ACHN (cell line): ENCODE data around the gene DHX58.
A peak's percentile ranks its signal among the peaks of the same experiment; 100 is the strongest.

Experiments
- DNase-seq: peaks from one replicate; pipeline ENCODE4 v3.0.0-alpha.2; 2015
- in situ Hi-C: cut with HindIII; loops from 2 replicates; pipeline ENCODE4 v1.10.0; 2017; ENCODE audit warnings: low sequenced_read_pairs, low pct_ligation_motif_present, low pct_unique_long_range_greater_than_20kb

The DHX58 gene

GRCh38 chr17:42131981-42132432 lies 19.5 kb upstream of the DHX58 start:
- DNase-seq: no peak
- in situ Hi-C loops: no loop called here

DNA sequence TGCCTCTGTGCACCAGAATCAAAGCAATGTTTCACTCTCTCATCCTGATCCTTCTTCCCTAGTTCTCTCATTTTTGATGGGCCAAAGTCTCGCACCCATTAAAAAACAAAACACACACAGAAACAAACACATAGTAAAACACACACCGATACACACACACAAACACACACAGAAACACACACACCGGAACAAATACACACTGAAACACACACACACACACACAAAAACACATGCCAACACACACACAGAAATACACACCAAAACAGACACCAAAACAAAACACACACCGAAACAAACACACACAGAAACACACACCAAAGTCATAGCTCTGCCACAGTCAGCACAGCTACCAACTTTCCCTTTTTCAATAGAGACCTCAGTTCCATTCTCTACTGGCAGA lies 18.7 kb upstream of the DHX58 start:
- in situ Hi-C loops: no loop called here
- DNase-seq: no peak

DNA sequence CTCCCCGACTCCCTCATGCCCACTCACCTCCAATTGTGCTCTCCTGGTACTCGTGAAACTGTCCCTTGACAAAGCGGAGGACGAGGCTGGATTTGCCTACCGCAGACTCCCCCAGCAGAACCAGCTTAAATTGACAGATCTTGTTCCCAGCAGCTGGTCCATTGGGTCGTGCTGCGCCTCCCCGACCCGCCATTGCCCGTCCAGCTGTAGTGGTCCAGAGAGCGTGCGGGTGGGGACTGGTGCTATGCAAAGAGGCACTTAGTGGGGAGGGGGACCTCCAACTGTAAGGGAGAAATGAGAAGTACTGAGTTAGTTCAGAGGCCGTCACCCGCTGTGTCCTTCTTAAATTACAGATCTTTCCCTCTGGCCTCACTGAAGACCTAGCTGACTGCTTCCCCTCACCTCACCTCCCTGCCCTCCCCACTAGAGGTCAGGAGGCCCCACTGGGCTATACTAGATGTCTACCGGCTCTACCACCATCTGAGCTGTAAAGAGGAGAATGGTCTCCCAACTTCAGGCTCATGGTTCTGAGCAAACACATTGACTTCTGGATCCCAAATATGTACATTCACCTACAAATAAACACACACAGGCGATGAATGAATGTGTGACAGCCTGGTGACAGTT lies 17.9 kb upstream of the DHX58 start:
- no peak for DNase-seq

GRCh38 chr17:42129109-42129837 lies 16.8 kb upstream of the DHX58 start:
- in situ Hi-C loops: no loop called here
- DNase-seq: no peak

More for the DNA sequence above, 17.9 kb upstream of the DHX58 start:
- in situ Hi-C loops: no loop called here

DNA sequence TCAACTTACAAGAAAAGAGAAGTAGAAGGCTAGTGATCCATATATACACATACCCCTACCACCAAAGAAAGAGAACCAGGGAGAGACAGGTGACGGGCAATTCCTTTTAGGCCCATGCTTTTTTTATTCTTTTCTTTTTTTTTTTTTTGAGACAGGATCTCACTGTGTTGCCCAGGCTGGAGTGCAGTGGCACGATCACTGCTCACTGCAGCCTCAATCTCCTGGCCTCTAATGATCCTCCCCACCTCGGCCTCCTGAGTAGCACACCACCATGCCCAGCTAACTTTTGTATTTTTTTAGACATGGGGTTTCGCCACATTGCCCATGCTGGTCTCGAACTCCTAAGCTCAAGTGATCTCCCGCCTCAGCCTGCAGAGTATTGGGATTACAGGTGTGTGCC lies 14.9 kb upstream of the DHX58 start:
- in situ Hi-C loops: no loop called here
- no peak for DNase-seq

- in situ Hi-C loops: no loop called here
- DNase-seq: no peak
Measured at GRCh38 chr17:42126836-42127235, 14.3 kb upstream of the DHX58 start.

DNA sequence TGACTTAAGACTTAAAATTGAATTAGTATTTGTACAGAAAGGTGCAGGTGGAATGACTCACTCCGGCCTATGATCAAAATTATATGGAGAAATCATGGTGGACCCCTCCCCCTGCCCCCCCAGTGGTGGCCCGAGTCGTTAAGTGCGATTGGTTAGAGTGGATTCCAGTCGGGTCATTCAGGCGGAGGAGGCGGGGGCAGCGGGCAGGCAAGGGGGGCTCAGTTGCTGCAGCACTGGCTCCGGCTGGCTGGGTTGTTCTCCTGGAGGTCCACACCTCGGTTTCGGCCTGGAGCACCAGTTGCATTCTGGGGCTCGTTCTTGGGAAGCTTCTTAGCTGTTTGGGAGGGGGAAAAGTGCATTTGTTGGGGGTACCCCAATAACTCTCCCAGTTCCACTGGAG lies 13.1 kb upstream of the DHX58 start:
- in situ Hi-C loops: no loop called here
- no peak for DNase-seq

DNA sequence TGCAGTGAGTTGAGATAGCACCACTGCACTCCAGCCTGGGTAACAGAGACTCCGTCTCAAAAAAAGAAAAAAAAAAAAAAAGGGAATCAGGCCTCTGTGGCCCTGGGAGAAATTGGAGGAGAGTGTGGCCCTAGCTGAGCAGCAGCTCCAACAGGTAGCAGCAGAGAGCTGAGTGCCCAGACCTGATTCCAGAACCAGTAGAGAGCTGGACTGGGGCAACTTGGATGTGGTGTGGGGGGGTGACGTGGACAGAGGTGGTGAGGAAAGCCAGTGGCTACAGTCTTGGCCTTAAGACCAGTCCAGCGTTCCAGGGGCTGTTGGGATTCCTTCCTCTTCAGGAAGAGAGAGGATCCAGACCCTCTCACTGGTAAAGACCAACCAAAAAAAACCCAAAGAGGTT lies 11.7 kb upstream of the DHX58 start:
- in situ Hi-C loops: loop anchor here (25.0 kb wide), 1 partner anchor 162 kb away; the partner anchor contains the start of gene CNP
- DNase-seq: no peak

GRCh38 chr17:42122371-42123303 lies 10.1 kb upstream of the DHX58 start, which contains the start of gene HSPB9:
HSPB9 (plus strand) TSS chr17:42122804; CDS start chr17:42122851, 47 bp downstream.
- no peak for DNase-seq

GRCh38 chr17:42120770-42121769 lies 8.6 kb upstream of the DHX58 start, which contains the start of gene KAT2A:
KAT2A (minus strand) TSS chr17:42121367; CDS start chr17:42121304, 63 bp downstream.
- DNase-seq: peak; percentile 88
- in situ Hi-C loops: loop anchor here (25.0 kb wide), 1 partner anchor 159 kb away; the partner anchor contains the start of gene CNP

More at GRCh38 chr17:42122371-42123303, 10.1 kb upstream of the DHX58 start, which contains the start of gene HSPB9:
- in situ Hi-C loops: loop anchor here (25.0 kb wide), 1 partner anchor 160 kb away; the partner anchor contains the start of gene CNP

- in situ Hi-C loops: loop anchor here (25.0 kb wide), 1 partner anchor 158 kb away; the partner anchor contains the start of gene CNP
- no peak for DNase-seq
Measured at GRCh38 chr17:42120161-42120769, 7.8 kb upstream of the DHX58 start.

- no peak for DNase-seq
- in situ Hi-C loops: loop anchor here (25.0 kb wide), 1 partner anchor 157 kb away; the partner anchor contains the start of gene CNP
Measured at GRCh38 chr17:42119301-42119700, 6.8 kb upstream of the DHX58 start.

GRCh38 chr17:42118545-42118944 lies 6.0 kb upstream of the DHX58 start:
- peak; percentile 56 for DNase-seq
- in situ Hi-C loops: loop anchor here (25.0 kb wide), 1 partner anchor 156 kb away; the partner anchor contains the start of gene CNP

- in situ Hi-C loops: loop anchor here (25.0 kb wide), 1 partner anchor 156 kb away; the partner anchor contains the start of gene CNP
- no peak for DNase-seq
Measured at GRCh38 chr17:42118126-42118510, 5.6 kb upstream of the DHX58 start.

GRCh38 chr17:42117397-42118125 lies 5.0 kb upstream of the DHX58 start:
- no peak for DNase-seq
- in situ Hi-C loops: loop anchor here (25.0 kb wide), 1 partner anchor 155 kb away; the partner anchor contains the start of gene CNP
